OCI-LY1 (cell line): ENCODE measurements around the gene MRPL10.

Experiments
- CTCF ChIP-seq: fragments of 200-600 bp; sonication (generic), shearing (Covaris generic); IDR thresholded peaks from 2 replicates; pipeline ENCODE4 v1.5.1; 2017; ENCODE audit warnings: mild to moderate bottlenecking, antibody characterized with exemption, low read length, moderate library complexity, mixed read lengths
- EZH2 ChIP-seq: fragments of 200-600 bp; sonication (generic), shearing (Covaris generic); IDR thresholded peaks from 2 replicates; pipeline ENCODE4 v1.8.0; 2017; ENCODE audit warnings: borderline replicate concordance, mixed run types, mild to moderate bottlenecking, antibody characterized with exemption, low read length, moderate library complexity, mixed read lengths

DNA sequence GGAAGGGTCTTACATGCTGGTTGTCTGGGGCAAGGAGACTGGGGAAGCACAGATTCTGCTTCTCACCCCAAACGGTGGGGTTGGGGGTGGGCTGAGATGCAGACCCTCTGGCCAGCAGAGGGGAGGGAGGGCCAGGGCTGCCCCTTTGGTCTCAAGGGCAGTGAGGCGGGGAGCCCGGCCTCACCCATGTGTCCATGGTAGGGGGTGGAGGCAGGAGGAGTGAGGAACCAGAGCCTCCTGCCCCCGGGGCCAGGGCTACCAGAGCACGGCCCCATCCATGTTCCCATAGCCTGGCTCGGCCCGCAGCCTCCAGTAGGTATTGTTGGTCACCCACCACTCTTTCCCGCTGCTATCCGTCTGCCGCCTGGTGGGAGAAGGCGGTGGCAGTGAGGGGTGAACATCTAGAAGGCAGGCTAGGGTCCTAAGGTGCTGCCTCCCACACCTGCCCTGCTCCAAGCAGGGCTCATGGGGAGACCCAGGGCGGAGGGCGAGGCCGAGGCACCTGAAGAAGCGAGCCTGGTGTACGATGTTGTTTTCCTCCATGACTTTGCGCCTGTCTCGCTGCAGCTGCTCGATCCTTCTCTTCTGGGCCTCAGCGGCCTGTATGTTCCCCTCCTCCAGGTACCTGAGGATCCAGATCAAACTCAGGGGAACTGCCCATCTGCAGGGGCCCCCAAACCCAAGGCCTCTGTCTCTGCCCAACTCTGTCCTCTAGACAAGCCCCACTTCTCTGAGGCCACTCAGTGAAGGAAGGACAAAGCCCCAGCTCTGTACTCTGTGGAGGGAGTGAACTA, 23.1 kb downstream of the MRPL10 start:
- TF ChIP-seq CTCF: no peak
- TF ChIP-seq EZH2: no peak
